T-helper 2 cell (primary cell): ENCODE results near the gene INCENP.

Experiments used
- DNase-seq, 5 experiments: peaks; one replicate each; pipeline versions ENCODE4 v3.0.0 to v3.0.0-alpha.2; 2012 to 2022

Gene INCENP

GRCh38 chr11:62124186-62125113 is 639 bp downstream of the INCENP start:
- DNase-seq, result peak in 1 of 5 experiments; percentile 55

- peak in 1 of 5 experiments; percentile 26 for DNase-seq
These were observed 1.5 kb downstream of the INCENP start for GRCh38 chr11:62125316-62125715.

GRCh38 chr11:62125881-62126280 is 2.1 kb downstream of the INCENP start:
- DNase-seq, result no peak

- DNase-seq, result no peak
These were observed 3.6 kb downstream of the INCENP start for GRCh38 chr11:62127426-62127825.

- no peak for DNase-seq
These were observed 4.3 kb downstream of the INCENP start for GRCh38 chr11:62127941-62128770.

GRCh38 chr11:62128835-62129234 is 5.0 kb downstream of the INCENP start:
- DNase-seq, result no peak

- DNase-seq, result no peak
These were observed 5.9 kb downstream of the INCENP start for GRCh38 chr11:62129590-62130282.

- no peak for DNase-seq
These were observed 6.7 kb downstream of the INCENP start for GRCh38 chr11:62130283-62131169.

GRCh38 chr11:62131170-62131464 is 7.3 kb downstream of the INCENP start:
- DNase-seq, result no peak

- no peak for DNase-seq
These were observed 8.4 kb downstream of the INCENP start for GRCh38 chr11:62132191-62132590.

- no peak for DNase-seq
These were observed 9.0 kb downstream of the INCENP start for GRCh38 chr11:62132689-62133293.

GRCh38 chr11:62133328-62134065 is 9.7 kb downstream of the INCENP start:
- no peak for DNase-seq

GRCh38 chr11:62137276-62137861 is 13.6 kb downstream of the INCENP start:
- no peak for DNase-seq

GRCh38 chr11:62137881-62138629 is 14.2 kb downstream of the INCENP start:
- DNase-seq, result no peak

- no peak for DNase-seq
These were observed 15.0 kb downstream of the INCENP start for GRCh38 chr11:62138630-62139425.

GRCh38 chr11:62139526-62140303 is 15.9 kb downstream of the INCENP start:
- no peak for DNase-seq

GRCh38 chr11:62140304-62141110 is 16.7 kb downstream of the INCENP start:
- DNase-seq, result no peak
